Cardiac muscle cell (in vitro differentiated cells and primary cell): ENCODE data around the gene VMP1. TPM values are rescaled to one million over a fixed set of nuclear protein-coding genes. Genes with fewer than 3 reads are reported as not detected.

Experiments
- DNase-seq, 2 donors: peaks; one replicate each; pipeline versions ENCODE4 v3.0.0 to v3.0.0-alpha.2; 2010 to 2017; ENCODE audit warnings: low read depth in 1 of 2, low spot score in 1 of 2
- H3K27ac ChIP-seq: fragments of 200-600 bp; sonication (generic); 2 replicates; pipeline ENCODE4 v1.5.1; 2016
- H3K27me3 ChIP-seq: fragments of 200-600 bp; sonication (generic); 2 replicates; pipeline ENCODE4 v1.6.0; 2016; ENCODE audit warnings: control low read depth
- H3K36me3 ChIP-seq: fragments of 200-600 bp; sonication (generic); 2 replicates; pipeline ENCODE4 v1.5.1; 2016; ENCODE audit warnings: control low read depth
- H3K4me1 ChIP-seq: fragments of 200-600 bp; sonication (generic); 2 replicates; pipeline ENCODE4 v1.8.1; 2017; ENCODE audit warnings: low read depth, mild to moderate bottlenecking, mixed run types
- H3K4me3 ChIP-seq: fragments of 200-600 bp; sonication (generic); 2 replicates; pipeline ENCODE4 v1.5.1; 2016; ENCODE audit warnings: mild to moderate bottlenecking
- H3K9me3 ChIP-seq: fragments of 200-600 bp; sonication (generic); 2 replicates; pipeline ENCODE4 v1.5.1; 2017; ENCODE audit warnings: low read depth, mild to moderate bottlenecking, control low read depth
- polyA plus RNA-seq: library from polyadenylated mRNA; unstranded; fragments of >200 nt; fragmentation: Nextera tagmentation; extraction: Ambion mirVana; gene quantifications from 2 replicates; pipeline ENCODE4 v1.2.1, GENCODE V29; 2016
- total RNA-seq: library from RNA; depleted of rRNA; stranded (reverse); fragments of >200 nt; gene quantifications from 2 replicates; pipeline ENCODE4 v1.2.3, GENCODE V29; 2016
- TF ChIP-seq, protein P1 (sequence below): IDR thresholded peaks from 2 replicates; pipeline ENCODE4 v1.5.1; 2012; ENCODE audit warnings: low read depth, mild to moderate bottlenecking, low read length

Gene VMP1
- total and polyA plus RNA-seq, 2 experiments from 2014 or later = 65.0 to 91.3 TPM

DNA sequence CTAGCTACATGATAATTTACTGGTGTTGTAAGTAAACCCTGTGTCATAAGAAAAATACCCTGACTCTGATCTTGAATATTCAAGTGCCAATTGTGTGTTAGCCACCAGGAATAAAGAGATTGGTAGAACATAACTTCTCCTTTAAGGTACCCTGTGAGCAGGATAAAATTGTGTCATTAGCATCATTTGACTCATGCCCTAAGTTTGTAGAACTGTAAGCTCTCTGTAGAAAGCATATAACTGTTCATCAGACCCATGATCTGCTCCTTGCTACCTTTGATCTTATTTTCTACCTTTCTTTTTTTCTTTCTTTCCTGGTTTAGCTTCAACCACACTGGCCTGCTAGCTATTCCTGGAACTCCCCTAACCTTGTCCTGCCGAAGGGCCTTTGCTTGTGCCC, 36.1 kb upstream of the VMP1 start:
- no peaks in the 10 kb centered on the region for H3K4me1 ChIP-seq
- peaks cover 85% of the 10 kb centered on the region for H3K36me3 ChIP-seq
- no peaks in the 10 kb centered on the region for H3K9me3 ChIP-seq
- TF ChIP-seq, protein P1, sequence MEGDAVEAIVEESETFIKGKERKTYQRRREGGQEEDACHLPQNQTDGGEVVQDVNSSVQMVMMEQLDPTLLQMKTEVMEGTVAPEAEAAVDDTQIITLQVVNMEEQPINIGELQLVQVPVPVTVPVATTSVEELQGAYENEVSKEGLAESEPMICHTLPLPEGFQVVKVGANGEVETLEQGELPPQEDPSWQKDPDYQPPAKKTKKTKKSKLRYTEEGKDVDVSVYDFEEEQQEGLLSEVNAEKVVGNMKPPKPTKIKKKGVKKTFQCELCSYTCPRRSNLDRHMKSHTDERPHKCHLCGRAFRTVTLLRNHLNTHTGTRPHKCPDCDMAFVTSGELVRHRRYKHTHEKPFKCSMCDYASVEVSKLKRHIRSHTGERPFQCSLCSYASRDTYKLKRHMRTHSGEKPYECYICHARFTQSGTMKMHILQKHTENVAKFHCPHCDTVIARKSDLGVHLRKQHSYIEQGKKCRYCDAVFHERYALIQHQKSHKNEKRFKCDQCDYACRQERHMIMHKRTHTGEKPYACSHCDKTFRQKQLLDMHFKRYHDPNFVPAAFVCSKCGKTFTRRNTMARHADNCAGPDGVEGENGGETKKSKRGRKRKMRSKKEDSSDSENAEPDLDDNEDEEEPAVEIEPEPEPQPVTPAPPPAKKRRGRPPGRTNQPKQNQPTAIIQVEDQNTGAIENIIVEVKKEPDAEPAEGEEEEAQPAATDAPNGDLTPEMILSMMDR = no peak
- no peak for DNase-seq
- H3K27me3 ChIP-seq = no peaks in the 10 kb centered on the region
- H3K27ac ChIP-seq = no peak overlapping the region
- H3K4me3 ChIP-seq = no peak overlapping the region

DNA sequence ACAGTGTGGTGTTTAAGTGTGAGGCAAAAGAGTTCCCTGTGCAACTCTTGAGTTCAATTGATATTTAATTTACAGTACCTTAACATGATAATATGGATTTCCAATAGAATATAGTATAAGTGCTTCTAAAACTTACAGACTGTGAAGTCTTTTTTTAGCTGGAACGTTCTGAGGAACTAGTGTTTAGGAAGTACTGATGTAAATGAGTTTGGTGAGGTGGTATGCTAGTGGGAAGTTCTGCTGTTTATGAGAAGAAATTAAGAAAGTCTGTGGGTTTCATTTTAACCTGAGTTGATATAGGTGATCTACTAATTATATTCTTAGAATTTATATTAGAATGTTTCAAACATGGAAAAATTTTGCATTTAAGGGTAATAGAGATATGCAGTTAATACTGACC, 32.2 kb upstream of the VMP1 start:
- Histone ChIP-seq H3K36me3 (peaks cover 88% of the 10 kb centered on the region), H3K27me3 (no peaks in the 10 kb centered on the region), H3K27ac (no peak overlapping the region), H3K9me3 (no peaks in the 10 kb centered on the region), H3K4me3 (no peak overlapping the region), H3K4me1 (no peaks in the 10 kb centered on the region)
- TF ChIP-seq, protein P1 = no peak
- no peak for DNase-seq

DNA sequence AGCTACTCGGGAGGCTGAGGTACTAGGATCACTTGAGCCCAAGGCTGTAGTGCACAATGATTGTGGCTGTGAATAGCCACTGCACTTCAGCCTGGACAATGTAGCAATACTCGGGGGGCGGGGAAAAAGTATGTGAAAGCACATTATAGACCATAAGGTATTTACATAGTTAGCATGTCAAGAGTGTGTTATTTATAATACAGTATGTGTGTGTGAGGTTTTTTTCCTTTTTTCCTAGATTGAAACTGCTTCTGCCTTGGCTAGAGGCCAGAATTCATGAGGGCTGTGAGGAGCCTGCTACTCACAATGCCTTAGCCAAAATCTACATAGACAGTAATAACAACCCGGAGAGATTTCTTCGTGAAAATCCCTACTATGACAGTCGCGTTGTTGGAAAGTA, 30.7 kb upstream of the VMP1 start:
- Histone ChIP-seq H3K36me3 (peaks cover 90% of the 10 kb centered on the region), H3K27ac (peak overlapping the region; percentile 6)
- no peak for DNase-seq

DNA sequence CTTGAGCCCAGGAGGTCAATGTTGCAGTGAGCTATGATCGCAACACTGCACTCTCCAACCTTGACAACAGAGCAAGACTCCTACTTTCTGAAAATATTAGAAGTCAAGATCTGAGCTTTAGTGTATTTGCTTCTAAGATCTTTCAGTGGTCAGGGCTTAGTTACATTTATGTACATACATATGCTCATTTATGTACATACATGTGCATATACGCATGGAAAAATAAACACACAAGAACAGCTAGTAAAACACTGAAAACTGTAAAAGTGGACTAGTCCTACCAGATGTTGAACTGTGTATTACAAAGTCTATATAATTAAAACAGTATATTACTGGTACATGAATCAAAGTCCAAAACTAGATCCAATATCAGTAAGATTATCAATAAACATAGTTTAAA, 28.5 kb upstream of the VMP1 start:
- no peaks in the 10 kb centered on the region for H3K4me1 ChIP-seq

More for the DNA sequence above, 30.7 kb upstream of the VMP1 start:
- H3K9me3 ChIP-seq = no peaks in the 10 kb centered on the region
- H3K4me1 ChIP-seq = no peaks in the 10 kb centered on the region
- H3K27me3 ChIP-seq = no peaks in the 10 kb centered on the region
- TF ChIP-seq, protein P1 = no peak
- no peak overlapping the region for H3K4me3 ChIP-seq

DNA sequence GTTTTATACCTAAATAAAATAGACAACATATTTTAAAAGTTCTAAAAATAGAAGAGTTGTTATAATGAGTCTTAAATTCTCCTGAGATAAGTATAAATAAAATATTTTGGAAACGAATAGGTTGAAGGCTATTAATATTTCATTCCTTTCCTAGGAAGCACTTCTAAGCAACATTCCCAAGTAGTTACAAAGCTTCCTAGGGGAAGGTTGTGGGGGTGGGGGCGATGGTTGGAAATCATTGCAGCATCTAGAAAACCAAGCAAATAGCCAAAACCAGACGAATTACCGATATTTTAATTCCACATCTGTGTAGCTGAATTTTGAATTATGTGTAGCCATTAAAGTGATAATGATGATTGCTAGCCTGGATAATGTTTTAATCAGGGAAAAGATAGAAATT, 27.1 kb upstream of the VMP1 start:
- TF ChIP-seq, protein P1 = no peak
- peaks cover 97% of the 10 kb centered on the region for H3K36me3 ChIP-seq
- H3K4me1 ChIP-seq = no peaks in the 10 kb centered on the region
- H3K4me3 ChIP-seq = no peak overlapping the region
- H3K9me3 ChIP-seq = no peaks in the 10 kb centered on the region
- H3K27me3 ChIP-seq = no peaks in the 10 kb centered on the region
- no peak for DNase-seq
- peak overlapping the region; percentile 16 for H3K27ac ChIP-seq

More for the DNA sequence above, 28.5 kb upstream of the VMP1 start:
- H3K27ac ChIP-seq = no peak overlapping the region
- no peak overlapping the region for H3K4me3 ChIP-seq
- DNase-seq = no peak
- TF ChIP-seq, protein P1 = no peak
- no peaks in the 10 kb centered on the region for H3K9me3 ChIP-seq
- peaks cover 97% of the 10 kb centered on the region for H3K36me3 ChIP-seq
- H3K27me3 ChIP-seq = no peaks in the 10 kb centered on the region

DNA sequence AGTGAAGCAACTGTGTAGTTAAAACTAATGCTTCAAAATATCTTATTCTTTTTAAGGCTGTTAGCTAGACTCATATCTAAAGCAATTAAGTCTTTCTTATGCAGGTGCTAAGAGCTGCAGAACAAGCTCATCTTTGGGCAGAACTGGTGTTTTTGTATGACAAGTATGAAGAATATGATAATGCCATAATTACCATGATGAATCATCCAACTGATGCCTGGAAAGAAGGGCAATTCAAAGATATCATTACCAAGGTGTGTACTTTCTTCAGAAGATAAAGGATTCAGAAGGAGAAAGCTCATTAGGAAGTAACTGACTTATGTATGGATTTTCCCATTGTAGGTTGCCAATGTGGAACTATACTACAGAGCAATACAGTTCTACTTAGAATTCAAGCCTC, 24.2 kb upstream of the VMP1 start:
- Histone ChIP-seq H3K4me1 (no peaks in the 10 kb centered on the region), H3K36me3 (peaks cover 98% of the 10 kb centered on the region), H3K9me3 (no peaks in the 10 kb centered on the region), H3K27ac (peak overlapping the region; percentile 12), H3K27me3 (no peaks in the 10 kb centered on the region), H3K4me3 (no peak overlapping the region)
- no peak for DNase-seq
- TF ChIP-seq, protein P1 = no peak
